HepG2 (cell line): ENCODE data around the gene NSD2. TPM values are rescaled to one million over a fixed set of nuclear protein-coding genes. Genes with fewer than 3 reads are reported as not detected.

Source experiments
- ATAC-seq: fragments of 200-7000 bp; cut with Tn5 transposase; 3 replicates; pipeline ENCODE4 v1.9.1; 2020; ENCODE audit warnings: mild to moderate bottlenecking, moderate library complexity
- BruUV-seq: library from RNA; stranded (reverse); fragments of 400-500 nt; replicated peaks from 2 replicates; lab custom pipeline; 2021; lab: Mats Ljungman, UMichigan
- CTCF ChIA-PET: fragments of 300-600 bp; formaldehyde crosslinking; extraction: SDS; loops from one replicate; lab custom pipeline; 2021; ENCODE audit warnings: low total read pairs, inconsistent platforms, low intra/inter-chr PET ratio; lab: Yijun Ruan, JAX
- POLR2A ChIA-PET: fragments of 350-600 bp; sonication (Branson Sonifier 250); formaldehyde crosslinking; loops from one replicate; lab custom pipeline; 2020; ENCODE audit warnings: antibody characterized with exemption, inconsistent platforms; lab: Yijun Ruan, JAX
- DNase-seq: peaks from one replicate; pipeline ENCODE4 v3.0.0-alpha.2; 2015; ENCODE audit warnings: low spot score
- FAIRE-seq: peaks from 3 replicates; lab custom pipeline; 2011; peaks lifted over from hg19 to GRCh38; lab: Jason Lieb, UNC
- H2AFZ ChIP-seq: one replicate; pipeline ENCODE4 v1.6.1; 2011; ENCODE audit warnings: low read length, inconsistent platforms
- H3K27ac ChIP-seq: fragments of 300-600 bp; 3 replicates; pipeline ENCODE4 v1.8.0; 2011; ENCODE audit warnings: mixed run types, mild to moderate bottlenecking, mixed read lengths, low read length, inconsistent platforms; ENCODE audit not compliant: insufficient read depth; ENCODE audit errors: extremely low read length
- H3K27me3 ChIP-seq, 2 experiments: fragments of 200-600 bp in 1 of 2; 2 replicates in 1 of 2; 3 replicates in 1 of 2; pipeline versions ENCODE4 v1.6.0 to v1.8.0; 2011; ENCODE audit warnings: low read length in 2 of 2, mild to moderate bottlenecking in 2 of 2, moderate library complexity in 2 of 2, inconsistent platforms in 1 of 2; ENCODE audit not compliant: insufficient read depth in 2 of 2, control insufficient read depth in 1 of 2
- H3K36me3 ChIP-seq, 2 experiments: fragments of 200-600 bp in 1 of 2; replicated peaks in 1 of 2; 2 replicates in 1 of 2; 3 replicates in 1 of 2; pipeline versions ENCODE4 v1.5.1 to v1.8.0; 2011; ENCODE audit warnings: low read length in 2 of 2, inconsistent platforms in 1 of 2; ENCODE audit not compliant: insufficient read depth in 2 of 2, control insufficient read depth in 1 of 2
- H3K4me1 ChIP-seq: 2 replicates; pipeline ENCODE4 v1.5.1; 2012; ENCODE audit warnings: low read length, inconsistent platforms; ENCODE audit not compliant: insufficient read depth
- H3K4me2 ChIP-seq: 2 replicates; pipeline ENCODE4 v1.6.0; 2011; ENCODE audit warnings: low read depth, low read length, inconsistent platforms
- H3K4me3 ChIP-seq, 3 experiments: fragments of 200-600 bp in 1 of 3; sonication (generic), shearing (Covaris generic) in 1 of 3; replicated peaks in 1 of 3; 2 replicates each; pipeline ENCODE4 v1.5.1; 2011 to 2016; ENCODE audit warnings: low read length in 3 of 3, inconsistent platforms in 2 of 3, low read depth in 2 of 3, mild to moderate bottlenecking in 2 of 3, control low read depth in 1 of 3, mixed read lengths in 1 of 3; ENCODE audit not compliant: insufficient read depth in 1 of 3
- H3K79me2 ChIP-seq: one replicate; pipeline ENCODE4 v1.6.1; 2011; ENCODE audit warnings: low read length, inconsistent platforms; ENCODE audit not compliant: insufficient read depth
- H3K9ac ChIP-seq: 2 replicates; pipeline ENCODE4 v1.6.0; 2011; ENCODE audit warnings: mild to moderate bottlenecking, low read depth, low read length, inconsistent platforms; ENCODE audit not compliant: insufficient read depth
- H3K9me3 ChIP-seq: 2 replicates; pipeline ENCODE4 v1.5.1; 2012; ENCODE audit warnings: mild to moderate bottlenecking, low read length
- H4K20me1 ChIP-seq: 2 replicates; pipeline ENCODE4 v1.6.0; 2011; ENCODE audit warnings: inconsistent platforms, mild to moderate bottlenecking, low read length, moderate library complexity; ENCODE audit not compliant: insufficient read depth
- CAMTA2 ChIP-seq: sonication (generic); formaldehyde crosslinking; IDR thresholded peaks from 2 replicates; pipeline ENCODE4 v1.4.0; 2020; ENCODE audit warnings: mild to moderate bottlenecking, missing genetic modification reagents, borderline replicate concordance
- KAT7 ChIP-seq: IDR thresholded peaks from 2 replicates; pipeline ENCODE4 v1.6.1; 2018; ENCODE audit warnings: borderline replicate concordance, missing compliant biosample characterization
- ZNF446 ChIP-seq: sonication (generic); formaldehyde crosslinking; IDR thresholded peaks from 2 replicates; pipeline ENCODE4 v1.5.0; 2020; ENCODE audit warnings: mild to moderate bottlenecking, missing genetic modification reagents
- ZNF782 ChIP-seq: sonication (generic); formaldehyde crosslinking; IDR thresholded peaks from 2 replicates; pipeline ENCODE4 v1.4.0; 2020; ENCODE audit warnings: missing genetic modification reagents, mild to moderate bottlenecking, borderline replicate concordance
- WGBS: methylation state at CpG from one replicate; pipeline ENCODE4 v1.1.6; 2017; ENCODE audit warnings: low lambda C conversion rate; 5-methylcytosine and 5-hydroxymethylcytosine counted together
- in situ Hi-C: cut with HindIII; loops from 2 replicates; pipeline ENCODE4 v1.10.0; 2017; ENCODE audit warnings: low pct_unique_long_range_greater_than_20kb; ENCODE audit not compliant: extremely low pct_ligation_motif_present
- intact Hi-C: fragments of 100-400 bp; cut with micrococcal nuclease; formaldehyde crosslinking; loops from one replicate; pipeline ENCODE4 v1.10.0; 2022; ENCODE audit not compliant: unreplicated experiment
- polyA plus RNA-seq, 8 experiments: library from polyadenylated mRNA; depleted of rRNA in 3 of 8; stranded (reverse) in 7 of 8; unstranded in 1 of 8; fragments of >200 nt; fragmentation: Illumina TruSeq in 4 of 8; extraction: Trizol in 4 of 8; gene quantifications; 2 replicates each; pipeline versions ENCODE4 v1.2.1 to v1.2.3, GENCODE V29; 2011 to 2016; ENCODE audit warnings: low read depth in 4 of 8, missing spikeins in 1 of 8, mixed read lengths in 1 of 8; ENCODE audit not compliant: insufficient read depth in 1 of 8
- total RNA-seq, 5 experiments: library from RNA; depleted of rRNA; stranded (reverse); fragments of >200 nt; fragmentation: Illumina TruSeq; extraction: Trizol; gene quantifications; 2 replicates each; pipeline ENCODE4 v1.2.3, GENCODE V29; 2016; ENCODE audit warnings: low read depth in 1 of 5
- TF ChIP-seq, protein P1 (sequence below): sonication (generic); formaldehyde crosslinking; IDR thresholded peaks from 2 replicates; pipeline ENCODE4 v1.8.0; 2022; ENCODE audit warnings: missing genetic modification reagents, low read depth, mild to moderate bottlenecking, borderline replicate concordance
- TF ChIP-seq, protein P2 (sequence below): sonication (generic); formaldehyde crosslinking; IDR thresholded peaks from 2 replicates; pipeline ENCODE4; 2020; ENCODE audit warnings: missing genetic modification reagents, mild to moderate bottlenecking, borderline replicate concordance
- TF ChIP-seq, protein P3 (sequence below): sonication (generic); formaldehyde crosslinking; IDR thresholded peaks from 2 replicates; pipeline ENCODE4 v1.5.0; 2020; ENCODE audit warnings: mild to moderate bottlenecking, missing genetic modification reagents, borderline replicate concordance

Gene NSD2
- total and polyA plus RNA-seq, 2 of the 13 experiments (the other 11 are each of a cell fraction or from before 2014, with no cell fraction given) = 22.0 to 65.9 TPM

DNA sequence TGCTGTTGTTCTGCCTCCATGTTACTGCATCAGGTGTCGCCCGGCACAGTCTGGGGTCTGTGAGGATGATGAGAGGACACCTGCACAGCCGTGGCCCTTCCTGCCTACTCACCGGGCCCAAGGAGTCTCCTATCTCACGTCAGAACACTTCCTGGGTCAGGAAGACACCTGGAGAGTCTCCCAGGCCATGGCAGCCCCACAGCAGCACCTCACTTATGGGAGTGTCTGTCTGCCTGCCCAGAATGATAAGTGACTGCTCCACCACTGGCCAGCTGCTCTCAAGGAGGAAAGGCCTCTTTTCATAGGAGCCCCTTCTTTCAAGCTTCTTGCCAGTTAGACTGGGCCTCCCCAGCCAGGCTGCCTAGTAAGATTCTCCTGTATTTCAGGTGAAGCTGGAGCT, 81.5 kb downstream of the NSD2 start:
- intact Hi-C loops = loop anchor here (5.0 kb wide), 1 partner anchor 375 kb away; no protein-coding TSS in a partner anchor
- H3K27ac ChIP-seq = no peak overlapping the region
- no peak overlapping the region for H3K4me3 ChIP-seq
- ATAC-seq (peak; percentile 14; the same call in 2 of the 3 replicates), DNase-seq (no peak), FAIRE-seq (no peak)
- POLR2A ChIA-PET = no interaction called here
- CTCF ChIA-PET = no interaction called here
- no peaks in the 10 kb centered on the region for H4K20me1 ChIP-seq
- H3K79me2 ChIP-seq = no peaks in the 10 kb centered on the region
- BruUV-seq = no TSS peak
- H3K4me2 ChIP-seq = no peak overlapping the region
- peaks cover 28 to 77% of the 10 kb centered on the region in 2 experiments for H3K36me3 ChIP-seq
- H3K4me1 ChIP-seq = no peaks in the 10 kb centered on the region
- in situ Hi-C loops = no loop called here
- H3K9ac ChIP-seq = no peak overlapping the region
- no peak overlapping the region for H2AFZ ChIP-seq
- 98% methylated on average over 5 of the region's 5 CpGs for WGBS
- no peaks in the 10 kb centered on the region for H3K9me3 ChIP-seq
- TF ChIP-seq, protein P1, sequence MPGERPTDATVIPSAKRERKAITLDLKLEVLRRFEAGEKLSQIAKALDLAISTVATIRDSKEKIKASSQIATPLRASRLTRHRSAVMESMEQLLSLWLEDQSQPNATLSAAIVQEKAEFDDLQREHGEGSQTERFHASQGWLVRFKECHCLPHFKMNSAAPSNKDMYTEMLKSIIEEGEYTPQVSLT (CRISPR knock-in tag) = no peak
- TF ChIP-seq, protein P2, sequence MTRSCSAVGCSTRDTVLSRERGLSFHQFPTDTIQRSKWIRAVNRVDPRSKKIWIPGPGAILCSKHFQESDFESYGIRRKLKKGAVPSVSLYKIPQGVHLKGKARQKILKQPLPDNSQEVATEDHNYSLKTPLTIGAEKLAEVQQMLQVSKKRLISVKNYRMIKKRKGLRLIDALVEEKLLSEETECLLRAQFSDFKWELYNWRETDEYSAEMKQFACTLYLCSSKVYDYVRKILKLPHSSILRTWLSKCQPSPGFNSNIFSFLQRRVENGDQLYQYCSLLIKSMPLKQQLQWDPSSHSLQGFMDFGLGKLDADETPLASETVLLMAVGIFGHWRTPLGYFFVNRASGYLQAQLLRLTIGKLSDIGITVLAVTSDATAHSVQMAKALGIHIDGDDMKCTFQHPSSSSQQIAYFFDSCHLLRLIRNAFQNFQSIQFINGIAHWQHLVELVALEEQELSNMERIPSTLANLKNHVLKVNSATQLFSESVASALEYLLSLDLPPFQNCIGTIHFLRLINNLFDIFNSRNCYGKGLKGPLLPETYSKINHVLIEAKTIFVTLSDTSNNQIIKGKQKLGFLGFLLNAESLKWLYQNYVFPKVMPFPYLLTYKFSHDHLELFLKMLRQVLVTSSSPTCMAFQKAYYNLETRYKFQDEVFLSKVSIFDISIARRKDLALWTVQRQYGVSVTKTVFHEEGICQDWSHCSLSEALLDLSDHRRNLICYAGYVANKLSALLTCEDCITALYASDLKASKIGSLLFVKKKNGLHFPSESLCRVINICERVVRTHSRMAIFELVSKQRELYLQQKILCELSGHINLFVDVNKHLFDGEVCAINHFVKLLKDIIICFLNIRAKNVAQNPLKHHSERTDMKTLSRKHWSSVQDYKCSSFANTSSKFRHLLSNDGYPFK (CRISPR knock-in tag) = no peak
- TF ChIP-seq CAMTA2 (CRISPR knock-in tag) = no peak
- TF ChIP-seq ZNF446 = no peak
- TF ChIP-seq, protein P3, sequence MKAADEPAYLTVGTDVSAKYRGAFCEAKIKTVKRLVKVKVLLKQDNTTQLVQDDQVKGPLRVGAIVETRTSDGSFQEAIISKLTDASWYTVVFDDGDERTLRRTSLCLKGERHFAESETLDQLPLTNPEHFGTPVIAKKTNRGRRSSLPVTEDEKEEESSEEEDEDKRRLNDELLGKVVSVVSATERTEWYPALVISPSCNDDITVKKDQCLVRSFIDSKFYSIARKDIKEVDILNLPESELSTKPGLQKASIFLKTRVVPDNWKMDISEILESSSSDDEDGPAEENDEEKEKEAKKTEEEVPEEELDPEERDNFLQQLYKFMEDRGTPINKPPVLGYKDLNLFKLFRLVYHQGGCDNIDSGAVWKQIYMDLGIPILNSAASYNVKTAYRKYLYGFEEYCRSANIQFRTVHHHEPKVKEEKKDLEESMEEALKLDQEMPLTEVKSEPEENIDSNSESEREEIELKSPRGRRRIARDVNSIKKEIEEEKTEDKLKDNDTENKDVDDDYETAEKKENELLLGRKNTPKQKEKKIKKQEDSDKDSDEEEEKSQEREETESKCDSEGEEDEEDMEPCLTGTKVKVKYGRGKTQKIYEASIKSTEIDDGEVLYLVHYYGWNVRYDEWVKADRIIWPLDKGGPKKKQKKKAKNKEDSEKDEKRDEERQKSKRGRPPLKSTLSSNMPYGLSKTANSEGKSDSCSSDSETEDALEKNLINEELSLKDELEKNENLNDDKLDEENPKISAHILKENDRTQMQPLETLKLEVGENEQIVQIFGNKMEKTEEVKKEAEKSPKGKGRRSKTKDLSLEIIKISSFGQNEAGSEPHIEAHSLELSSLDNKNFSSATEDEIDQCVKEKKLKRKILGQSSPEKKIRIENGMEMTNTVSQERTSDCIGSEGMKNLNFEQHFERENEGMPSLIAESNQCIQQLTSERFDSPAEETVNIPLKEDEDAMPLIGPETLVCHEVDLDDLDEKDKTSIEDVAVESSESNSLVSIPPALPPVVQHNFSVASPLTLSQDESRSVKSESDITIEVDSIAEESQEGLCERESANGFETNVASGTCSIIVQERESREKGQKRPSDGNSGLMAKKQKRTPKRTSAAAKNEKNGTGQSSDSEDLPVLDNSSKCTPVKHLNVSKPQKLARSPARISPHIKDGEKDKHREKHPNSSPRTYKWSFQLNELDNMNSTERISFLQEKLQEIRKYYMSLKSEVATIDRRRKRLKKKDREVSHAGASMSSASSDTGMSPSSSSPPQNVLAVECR (CRISPR knock-in tag) = no peak
- no peak for TF ChIP-seq KAT7 (CRISPR knock-in tag)
- no peak for TF ChIP-seq ZNF782 (CRISPR knock-in tag)
- H3K27me3 ChIP-seq = no peaks in the 10 kb centered on the region
